GM18861 (cell line): ENCODE measurements around the gene RASGRP4.
A peak's percentile ranks its signal among the peaks of the same experiment; 100 is the strongest.
"Not testable (repeated sequence)": the region's sequence is repeated elsewhere in the genome, so short reads cannot be mapped to it uniquely, and the experiment has no call there.

ENCODE experiments used
- ATAC-seq: cut with Tn5 transposase; IDR thresholded peaks from one replicate; pipeline ENCODE4 v1.9.1; 2021; ENCODE audit not compliant: unreplicated experiment

RASGRP4 gene

GRCh38 chr19:38375098-38375493 lies 50.9 kb downstream of the RASGRP4 start:
- no peak for ATAC-seq

GRCh38 chr19:38374332-38375097 lies 51.5 kb downstream of the RASGRP4 start, which contains the start of gene PSMD8:
TSS of gene PSMD8 (plus strand) at chr19:38374571. CDS start at chr19:38374602, 31 bp downstream.
- peak; percentile 94 for ATAC-seq

- ATAC-seq: no peak
These were observed 52.1 kb downstream of the RASGRP4 start for GRCh38 chr19:38373907-38374331.

- ATAC-seq: no peak
These were observed 54.9 kb downstream of the RASGRP4 start for GRCh38 chr19:38371081-38371480.

- no peak for ATAC-seq
These were observed 55.7 kb downstream of the RASGRP4 start for GRCh38 chr19:38370299-38370698.

- ATAC-seq: no peak
These were observed 56.4 kb downstream of the RASGRP4 start for GRCh38 chr19:38369584-38369983.

GRCh38 chr19:38367041-38367440 lies 59.0 kb downstream of the RASGRP4 start:
- ATAC-seq: no peak

GRCh38 chr19:38362946-38363688 lies 62.9 kb downstream of the RASGRP4 start:
- ATAC-seq: not testable (repeated sequence)

- ATAC-seq: no peak
These were observed 63.7 kb downstream of the RASGRP4 start for GRCh38 chr19:38362076-38362945.

GRCh38 chr19:38361633-38362075 lies 64.4 kb downstream of the RASGRP4 start:
- ATAC-seq: no peak

GRCh38 chr19:38360839-38361631 lies 65.0 kb downstream of the RASGRP4 start:
- ATAC-seq: no peak

- ATAC-seq: no peak
These were observed 65.7 kb downstream of the RASGRP4 start for GRCh38 chr19:38360351-38360750.

GRCh38 chr19:38359242-38360021 lies 66.6 kb downstream of the RASGRP4 start:
- ATAC-seq: no peak
